SK-N-SH (cell line): ENCODE results near the gene KNSTRN. TPM values are rescaled to one million over a fixed set of nuclear protein-coding genes. Genes with fewer than 3 reads are reported as not detected.
A peak's percentile ranks its signal among the peaks of the same experiment; 100 is the strongest.

Source experiments
- CTCF ChIA-PET: fragments of 300-600, 350-600 bp; formaldehyde crosslinking; extraction: SDS; loops from one replicate; lab custom pipeline; 2021; lab: Yijun Ruan, JAX
- POLR2A ChIA-PET: fragments of 350-600 bp; sonication (Branson Sonifier 250); formaldehyde crosslinking; extraction: SDS; loops from one replicate; lab custom pipeline; 2020; ENCODE audit warnings: antibody characterized with exemption, inconsistent platforms; lab: Yijun Ruan, JAX
- DNase-seq: peaks from one replicate; pipeline ENCODE4 v3.0.0; 2012
- H2AFZ ChIP-seq: fragments of 200-600 bp; sonication (generic); 2 replicates; pipeline ENCODE4 v1.8.1; 2016; ENCODE audit warnings: antibody characterized with exemption, mild to moderate bottlenecking, low read depth
- H3F3A ChIP-seq: fragments of 200-600 bp; sonication (generic); replicated peaks from 2 replicates; pipeline ENCODE3; 2016; ENCODE audit warnings: antibody characterized with exemption, mild to moderate bottlenecking; ENCODE audit not compliant: insufficient read depth
- H3K27ac ChIP-seq, 2 experiments: fragments of 200-500 bp in 1 of 2; fragments of 200-600 bp in 1 of 2; sonication (Bioruptor generic) in 1 of 2; sonication (generic), shearing (Covaris generic) in 1 of 2; 2 replicates each; pipeline versions ENCODE4 v1.5.1 to v1.6.1; 2014 to 2016; ENCODE audit warnings: low read depth in 2 of 2, inconsistent platforms in 1 of 2, low read length in 1 of 2, mild to moderate bottlenecking in 1 of 2, mixed read lengths in 1 of 2
- H3K27me3 ChIP-seq: fragments of 200-600 bp; sonication (generic), shearing (Covaris generic); 2 replicates; pipeline ENCODE4 v1.6.1; 2016; ENCODE audit warnings: mixed run types; ENCODE audit not compliant: insufficient read depth
- H3K36me3 ChIP-seq, 2 experiments: fragments of 200-500 bp in 1 of 2; fragments of 200-600 bp in 1 of 2; sonication (Bioruptor generic) in 1 of 2; sonication (generic) in 1 of 2; replicated peaks in 1 of 2; 2 replicates each; pipeline versions ENCODE3 to v1.5.1; 2014 to 2016; ENCODE audit warnings: low read length in 1 of 2, mild to moderate bottlenecking in 1 of 2; ENCODE audit not compliant: insufficient read depth in 2 of 2, control insufficient read depth in 1 of 2
- H3K4me1 ChIP-seq, 2 experiments: fragments of 200-500 bp in 1 of 2; fragments of 200-600 bp in 1 of 2; sonication (Bioruptor generic) in 1 of 2; sonication (generic), shearing (Covaris generic) in 1 of 2; 2 replicates each; pipeline versions ENCODE4 v1.5.1 to v1.6.1; 2014 to 2016; ENCODE audit warnings: low read depth in 1 of 2, low read length in 1 of 2, mixed run types in 1 of 2; ENCODE audit not compliant: insufficient read depth in 2 of 2, control insufficient read depth in 1 of 2
- H3K4me2 ChIP-seq: fragments of 200-600 bp; sonication (generic), shearing (Covaris generic); 2 replicates; pipeline ENCODE4 v1.6.1; 2017; ENCODE audit warnings: mixed run types
- H3K4me3 ChIP-seq, 2 experiments: fragments of 200-500 bp in 1 of 2; fragments of 200-600 bp in 1 of 2; sonication (Bioruptor generic) in 1 of 2; sonication (generic), shearing (Covaris generic) in 1 of 2; 2 replicates each; pipeline versions ENCODE4 v1.5.1 to v1.8.1; 2014 to 2016; ENCODE audit warnings: low read depth in 2 of 2, inconsistent platforms in 1 of 2, low read length in 1 of 2, mild to moderate bottlenecking in 1 of 2, mixed read lengths in 1 of 2, moderate library complexity in 1 of 2
- H3K79me2 ChIP-seq: fragments of 200-600 bp; sonication (generic); 2 replicates; pipeline ENCODE4 v1.8.1; 2017; ENCODE audit warnings: mild to moderate bottlenecking; ENCODE audit not compliant: insufficient read depth
- H3K9ac ChIP-seq: fragments of 200-600 bp; sonication (generic); 2 replicates; pipeline ENCODE4 v1.6.1; 2017; ENCODE audit warnings: mixed run types
- H3K9me2 ChIP-seq: fragments of 200-600 bp; sonication (generic); 2 replicates; pipeline ENCODE4 v1.6.1; 2017; ENCODE audit warnings: mixed run types
- H3K9me3 ChIP-seq: fragments of 200-600 bp; sonication (generic); 2 replicates; pipeline ENCODE4 v1.6.1; 2017; ENCODE audit warnings: mixed run types, mild to moderate bottlenecking, moderate library complexity
- H4K20me1 ChIP-seq: fragments of 200-600 bp; sonication (generic); 2 replicates; pipeline ENCODE4 v1.6.1; 2017; ENCODE audit warnings: mild to moderate bottlenecking, mixed run types; ENCODE audit not compliant: insufficient read depth
- CHD2 ChIP-seq: fragments of 150-350 bp; IDR thresholded peaks from 2 replicates; pipeline ENCODE4 v1.6.1; 2018; ENCODE audit warnings: low read length; ENCODE audit not compliant: partially characterized antibody
- CTCF ChIP-seq: fragments of 200-600 bp; sonication (generic); IDR thresholded peaks from 2 replicates; pipeline ENCODE4 v1.6.1; 2017; ENCODE audit warnings: antibody characterized with exemption, mild to moderate bottlenecking, moderate library complexity
- FOSL2 ChIP-seq: IDR thresholded peaks from 2 replicates; pipeline ENCODE4 v1.4.0; 2012; ENCODE audit warnings: low read depth, mild to moderate bottlenecking, moderate library complexity, borderline replicate concordance
- MAX ChIP-seq: IDR thresholded peaks from 2 replicates; pipeline ENCODE4 v1.4.0; 2012; ENCODE audit warnings: low read depth
- MXI1 ChIP-seq: IDR thresholded peaks from 2 replicates; pipeline ENCODE4 v1.6.1; 2012; ENCODE audit warnings: mild to moderate bottlenecking, low read depth, low read length, improper control_type of control experiment
- RAD21 ChIP-seq: IDR thresholded peaks from 2 replicates; pipeline ENCODE4 v1.6.1; 2012; ENCODE audit warnings: mild to moderate bottlenecking, low read length
- RXRA ChIP-seq: IDR thresholded peaks from 2 replicates; pipeline ENCODE4 v1.4.0; 2012; ENCODE audit warnings: low read depth, mild to moderate bottlenecking, borderline replicate concordance
- SMC3 ChIP-seq: IDR thresholded peaks from 2 replicates; pipeline ENCODE4 v1.6.1; 2012; ENCODE audit warnings: low read depth, low read length, improper control_type of control experiment
- WGBS: methylation state at CpG from one replicate; pipeline ENCODE4 v1.1.6; 2017; ENCODE audit warnings: low lambda C conversion rate; 5-methylcytosine and 5-hydroxymethylcytosine counted together
- polyA plus RNA-seq, 3 experiments: library from polyadenylated mRNA; depleted of rRNA; stranded (reverse); fragments of >200 nt; gene quantifications; 2 replicates each; pipeline ENCODE4 v1.2.3, GENCODE V29; 2012
- TF ChIP-seq, protein P1 (sequence below): fragments of 150-350 bp; IDR thresholded peaks from 2 replicates; pipeline ENCODE4 v1.6.1; 2016; ENCODE audit warnings: mild to moderate bottlenecking, low read depth, low read length
- TF ChIP-seq, protein P2 (sequence below): IDR thresholded peaks from 2 replicates; pipeline ENCODE4 v1.4.0; 2012; ENCODE audit warnings: low read depth, borderline replicate concordance
- TF ChIP-seq, protein P3 (sequence below): IDR thresholded peaks from 2 replicates; pipeline ENCODE4; 2012

The KNSTRN gene
- polyA plus RNA-seq, 1 of the 3 experiments (the other 2 are of a cell fraction): 25.5 TPM

DNA sequence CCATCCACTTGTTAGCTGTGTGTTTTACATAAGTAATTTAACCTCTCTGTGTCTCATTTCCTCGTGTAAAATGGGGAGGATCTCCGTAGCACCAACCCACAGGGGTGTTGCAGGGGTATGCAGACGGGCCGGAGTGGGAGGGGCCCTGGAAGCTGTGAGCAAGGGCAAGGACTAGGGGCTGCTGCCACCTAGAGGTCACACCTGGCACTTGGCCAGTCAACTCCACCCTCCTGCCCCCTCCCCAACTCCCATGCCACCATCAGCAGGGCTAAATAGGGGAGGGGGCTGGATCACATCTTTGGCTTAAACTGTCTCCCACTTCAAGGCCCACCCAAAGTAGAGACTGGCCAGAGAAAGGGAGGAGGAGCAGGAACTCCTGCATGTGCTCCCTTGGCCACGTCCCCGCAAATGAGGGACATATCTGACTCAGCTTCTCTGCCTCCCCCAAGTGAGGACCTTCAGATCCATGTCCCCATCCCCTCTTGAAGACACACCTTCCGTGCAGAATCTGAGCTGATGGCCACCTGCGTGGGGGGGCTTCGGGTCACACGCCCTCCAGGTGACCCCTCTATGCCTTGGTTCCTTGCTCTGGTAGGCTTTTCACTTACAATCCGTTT lies 44.4 kb upstream of the KNSTRN start:
- H3K4me3 ChIP-seq: peak overlapping the region; percentile 51 to 77; a peak in 2 of 4 replicates
- no peaks in the 10 kb centered on the region for H4K20me1 ChIP-seq
- no peak overlapping the region for H2AFZ ChIP-seq
- CTCF ChIA-PET: interaction anchor here (0.7 to 70.6 kb wide), 28 partner anchors 4 to 448 kb away, joined by 3 to 2194 read pairs (median 4); partner anchors contain the start of genes ANKRD63, CCDC9B, DISP2 and INAFM2
- POLR2A ChIA-PET: no interaction called here
- H3K79me2 ChIP-seq: peaks cover 53% of the 10 kb centered on the region
- peak overlapping the region; percentile 98 for H3K9ac ChIP-seq
- peak; percentile 89 for TF ChIP-seq CTCF
- TF ChIP-seq, protein P1, sequence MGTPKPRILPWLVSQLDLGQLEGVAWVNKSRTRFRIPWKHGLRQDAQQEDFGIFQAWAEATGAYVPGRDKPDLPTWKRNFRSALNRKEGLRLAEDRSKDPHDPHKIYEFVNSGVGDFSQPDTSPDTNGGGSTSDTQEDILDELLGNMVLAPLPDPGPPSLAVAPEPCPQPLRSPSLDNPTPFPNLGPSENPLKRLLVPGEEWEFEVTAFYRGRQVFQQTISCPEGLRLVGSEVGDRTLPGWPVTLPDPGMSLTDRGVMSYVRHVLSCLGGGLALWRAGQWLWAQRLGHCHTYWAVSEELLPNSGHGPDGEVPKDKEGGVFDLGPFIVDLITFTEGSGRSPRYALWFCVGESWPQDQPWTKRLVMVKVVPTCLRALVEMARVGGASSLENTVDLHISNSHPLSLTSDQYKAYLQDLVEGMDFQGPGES: no peak
- peak; percentile 26 for TF ChIP-seq CHD2
- TF ChIP-seq, protein P2, sequence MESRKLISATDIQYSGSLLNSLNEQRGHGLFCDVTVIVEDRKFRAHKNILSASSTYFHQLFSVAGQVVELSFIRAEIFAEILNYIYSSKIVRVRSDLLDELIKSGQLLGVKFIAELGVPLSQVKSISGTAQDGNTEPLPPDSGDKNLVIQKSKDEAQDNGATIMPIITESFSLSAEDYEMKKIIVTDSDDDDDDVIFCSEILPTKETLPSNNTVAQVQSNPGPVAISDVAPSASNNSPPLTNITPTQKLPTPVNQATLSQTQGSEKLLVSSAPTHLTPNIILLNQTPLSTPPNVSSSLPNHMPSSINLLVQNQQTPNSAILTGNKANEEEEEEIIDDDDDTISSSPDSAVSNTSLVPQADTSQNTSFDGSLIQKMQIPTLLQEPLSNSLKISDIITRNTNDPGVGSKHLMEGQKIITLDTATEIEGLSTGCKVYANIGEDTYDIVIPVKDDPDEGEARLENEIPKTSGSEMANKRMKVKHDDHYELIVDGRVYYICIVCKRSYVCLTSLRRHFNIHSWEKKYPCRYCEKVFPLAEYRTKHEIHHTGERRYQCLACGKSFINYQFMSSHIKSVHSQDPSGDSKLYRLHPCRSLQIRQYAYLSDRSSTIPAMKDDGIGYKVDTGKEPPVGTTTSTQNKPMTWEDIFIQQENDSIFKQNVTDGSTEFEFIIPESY: no peak
- TF ChIP-seq SMC3: peak; percentile 49
- TF ChIP-seq MAX: peak; percentile 15; the same call in 1 of the 2 replicates
- no peak for TF ChIP-seq RXRA
- TF ChIP-seq MXI1: no peak
- TF ChIP-seq, protein P3, sequence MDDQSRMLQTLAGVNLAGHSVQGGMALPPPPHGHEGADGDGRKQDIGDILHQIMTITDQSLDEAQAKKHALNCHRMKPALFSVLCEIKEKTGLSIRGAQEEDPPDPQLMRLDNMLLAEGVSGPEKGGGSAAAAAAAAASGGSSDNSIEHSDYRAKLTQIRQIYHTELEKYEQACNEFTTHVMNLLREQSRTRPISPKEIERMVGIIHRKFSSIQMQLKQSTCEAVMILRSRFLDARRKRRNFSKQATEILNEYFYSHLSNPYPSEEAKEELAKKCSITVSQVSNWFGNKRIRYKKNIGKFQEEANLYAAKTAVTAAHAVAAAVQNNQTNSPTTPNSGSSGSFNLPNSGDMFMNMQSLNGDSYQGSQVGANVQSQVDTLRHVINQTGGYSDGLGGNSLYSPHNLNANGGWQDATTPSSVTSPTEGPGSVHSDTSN: no peak
- TF ChIP-seq RAD21: peak; percentile 81
- TF ChIP-seq FOSL2: no peak
- peak; percentile 95 for DNase-seq
- no peaks in the 10 kb centered on the region for H3K9me2 ChIP-seq
- peaks cover 19 to 26% of the 10 kb centered on the region in 2 experiments for H3K36me3 ChIP-seq
- peaks cover 28% of the 10 kb centered on the region for H3F3A ChIP-seq
- H3K4me2 ChIP-seq: peak overlapping the region; percentile 94
- 0% methylated on average over 3 of the region's 11 CpGs for WGBS
- H3K4me1 ChIP-seq: peaks cover 56 to 62% of the 10 kb centered on the region in 2 experiments; a peak in 3 of 4 replicates
- no peaks in the 10 kb centered on the region for H3K9me3 ChIP-seq
- no peaks in the 10 kb centered on the region for H3K27me3 ChIP-seq
- H3K27ac ChIP-seq: peak overlapping the region; percentile 96 to 98; a peak in 3 of 4 replicates
